H1 (cell line): ENCODE results near the gene STH. TPM values are rescaled to one million over a fixed set of nuclear protein-coding genes. Genes with fewer than 3 reads are reported as not detected.

Source experiments
- CTCF ChIA-PET: fragments of 300-600 bp; sonication (Branson Sonifier 250); formaldehyde crosslinking; loops from one replicate; lab custom pipeline; 2021; ENCODE audit not compliant: partially characterized antibody; lab: Charles Lee
- POLR2A ChIA-PET: fragments of 300-600 bp; sonication (Branson Sonifier 250); formaldehyde crosslinking; loops from one replicate; lab custom pipeline; 2021; ENCODE audit warnings: inconsistent platforms; ENCODE audit not compliant: partially characterized antibody; lab: Charles Lee
- DNase-seq, 2 experiments: peaks; one replicate each; pipeline versions ENCODE4 v3.0.0 to v3.0.0-alpha.2; 2010 to 2022; ENCODE audit warnings: low spot score in 2 of 2, low read depth in 1 of 2, mixed read lengths in 1 of 2
- FAIRE-seq: peaks from 2 replicates; lab custom pipeline; 2011; peaks lifted over from hg19 to GRCh38; lab: Jason Lieb, UNC
- H2AFZ ChIP-seq: 2 replicates; pipeline ENCODE4 v1.8.1; 2012; ENCODE audit warnings: low read length, inconsistent platforms
- H2AK5ac ChIP-seq: 2 replicates; pipeline ENCODE4 v1.6.1; 2013; ENCODE audit warnings: low read depth, low read length
- H2BK120ac ChIP-seq: replicated peaks from 2 replicates; pipeline ENCODE3; 2013; ENCODE audit warnings: low read depth, low read length, inconsistent platforms
- H2BK12ac ChIP-seq: 2 replicates; pipeline ENCODE4 v1.6.1; 2013; ENCODE audit warnings: low read depth, low read length
- H2BK15ac ChIP-seq: 2 replicates; pipeline ENCODE4 v1.6.1; 2013; ENCODE audit warnings: low read length
- H2BK20ac ChIP-seq: 2 replicates; pipeline ENCODE4 v1.6.1; 2013; ENCODE audit warnings: low read length
- H2BK5ac ChIP-seq: 2 replicates; pipeline ENCODE4 v1.6.1; 2013; ENCODE audit warnings: low read depth, low read length
- H3K14ac ChIP-seq: 2 replicates; pipeline ENCODE4 v1.6.1; 2013; ENCODE audit warnings: inconsistent platforms; ENCODE audit not compliant: insufficient read length
- H3K18ac ChIP-seq: 2 replicates; pipeline ENCODE4 v1.6.1; 2013; ENCODE audit warnings: low read length; ENCODE audit errors: extremely low read depth
- H3K23ac ChIP-seq: 2 replicates; pipeline ENCODE4 v1.6.1; 2013; ENCODE audit warnings: inconsistent platforms; ENCODE audit not compliant: insufficient read length
- H3K23me2 ChIP-seq: 2 replicates; pipeline ENCODE4 v1.6.1; 2013; ENCODE audit warnings: low read depth, low read length
- H3K27ac ChIP-seq: 2 replicates; pipeline ENCODE4 v1.6.1; 2011; ENCODE audit warnings: low read depth, low read length, inconsistent platforms
- H3K27me3 ChIP-seq, 4 experiments: replicated peaks in 1 of 4; 1 replicate in 1 of 4; 2 replicates in 3 of 4; pipeline versions ENCODE4 v1.6.1 to v1.8.1; 2011 to 2013; ENCODE audit warnings: low read length in 3 of 4, mild to moderate bottlenecking in 3 of 4, inconsistent platforms in 2 of 4, mixed read lengths in 2 of 4, moderate library complexity in 1 of 4; ENCODE audit not compliant: control insufficient read depth in 3 of 4, insufficient read depth in 3 of 4; ENCODE audit errors: extremely low read depth in 1 of 4
- H3K36me3 ChIP-seq, 4 experiments: 2 replicates each; pipeline versions ENCODE4 v1.6.1 to v1.8.1; 2011 to 2013; ENCODE audit warnings: mild to moderate bottlenecking in 4 of 4, low read length in 3 of 4, moderate library complexity in 2 of 4, control low read depth in 1 of 4, inconsistent platforms in 1 of 4; ENCODE audit not compliant: insufficient read depth in 4 of 4, control insufficient read depth in 2 of 4
- H3K4ac ChIP-seq: replicated peaks from 2 replicates; pipeline ENCODE3; 2013; ENCODE audit warnings: low read length, low read depth, mixed read lengths, inconsistent platforms; ENCODE audit not compliant: insufficient read length
- H3K4me1 ChIP-seq, 4 experiments: replicated peaks in 1 of 4; 1 replicate in 1 of 4; 2 replicates in 3 of 4; pipeline versions ENCODE4 v1.6.1 to v1.8.1; 2011 to 2013; ENCODE audit warnings: low read length in 3 of 4, inconsistent platforms in 2 of 4, mixed read lengths in 1 of 4; ENCODE audit not compliant: insufficient read depth in 4 of 4, control insufficient read depth in 3 of 4
- H3K4me2 ChIP-seq, 2 experiments: 2 replicates each; pipeline versions ENCODE4 v1.6.1 to v1.8.1; 2011 to 2013; ENCODE audit warnings: low read depth in 2 of 2, low read length in 2 of 2, control low read depth in 1 of 2, inconsistent platforms in 1 of 2, mild to moderate bottlenecking in 1 of 2; ENCODE audit not compliant: insufficient read depth in 1 of 2
- H3K4me3 ChIP-seq, 4 experiments: fragments of 200-600, 300-600 bp in 1 of 4; sonication (generic), shearing (Covaris generic), sonication (Bioruptor Twin) in 1 of 4; 2 replicates each; pipeline versions ENCODE4 v1.5.1 to v1.8.1; 2011 to 2016; ENCODE audit warnings: low read length in 4 of 4, low read depth in 3 of 4, control low read depth in 2 of 4, inconsistent platforms in 2 of 4, mild to moderate bottlenecking in 2 of 4, mixed read lengths in 1 of 4, moderate library complexity in 1 of 4; ENCODE audit not compliant: insufficient read depth in 2 of 4; ENCODE audit errors: extremely low read depth in 1 of 4
- H3K56ac ChIP-seq: replicated peaks from 2 replicates; pipeline ENCODE3; 2013; ENCODE audit warnings: low read depth, mild to moderate bottlenecking, mixed read lengths, low read length, inconsistent platforms; ENCODE audit not compliant: insufficient read length
- H3K79me1 ChIP-seq: 2 replicates; pipeline ENCODE4 v1.6.1; 2013; ENCODE audit warnings: low read depth, low read length, control low read depth
- H3K79me2 ChIP-seq, 2 experiments: 2 replicates each; pipeline versions ENCODE4 v1.6.1 to v1.8.1; 2012 to 2013; ENCODE audit warnings: low read length in 2 of 2, mild to moderate bottlenecking in 2 of 2, inconsistent platforms in 1 of 2; ENCODE audit not compliant: insufficient read depth in 2 of 2, control insufficient read depth in 1 of 2
- H3K9ac ChIP-seq, 4 experiments: replicated peaks in 1 of 4; 1 replicate in 1 of 4; 2 replicates in 3 of 4; pipeline versions ENCODE4 v1.6.1 to v1.8.1; 2011 to 2013; ENCODE audit warnings: low read depth in 3 of 4, low read length in 3 of 4, control low read depth in 2 of 4, mild to moderate bottlenecking in 2 of 4, moderate library complexity in 2 of 4, inconsistent platforms in 1 of 4; ENCODE audit errors: extremely low read depth in 1 of 4
- H3K9me3 ChIP-seq, 2 experiments: 2 replicates each; pipeline versions ENCODE4 v1.6.1 to v1.8.1; 2012 to 2013; ENCODE audit warnings: mild to moderate bottlenecking in 2 of 2, moderate library complexity in 2 of 2, control low read depth in 1 of 2, inconsistent platforms in 1 of 2, low read depth in 1 of 2, low read length in 1 of 2, mixed read lengths in 1 of 2; ENCODE audit not compliant: insufficient read depth in 2 of 2
- H4K20me1 ChIP-seq, 2 experiments: replicated peaks in 1 of 2; 2 replicates each; pipeline versions ENCODE3 to v1.8.1; 2011 to 2013; ENCODE audit warnings: inconsistent platforms in 2 of 2, low read length in 2 of 2, mild to moderate bottlenecking in 1 of 2; ENCODE audit not compliant: insufficient read depth in 2 of 2, control insufficient read depth in 1 of 2
- H4K5ac ChIP-seq: 2 replicates; pipeline ENCODE4 v1.6.1; 2013; ENCODE audit warnings: low read length, low read depth, mixed read lengths, inconsistent platforms; ENCODE audit not compliant: insufficient read length
- H4K8ac ChIP-seq: 2 replicates; pipeline ENCODE4 v1.8.0; 2013; ENCODE audit warnings: mild to moderate bottlenecking, moderate library complexity, low read length, inconsistent platforms; ENCODE audit not compliant: insufficient read depth; ENCODE audit errors: extremely low read depth
- H4K91ac ChIP-seq: replicated peaks from 2 replicates; pipeline ENCODE3; 2013; ENCODE audit warnings: low read length, mixed read lengths, inconsistent platforms; ENCODE audit not compliant: insufficient read length
- EGR1 ChIP-seq: IDR thresholded peaks from 2 replicates; pipeline ENCODE4 v1.6.1; 2011; ENCODE audit warnings: low read depth, low read length, borderline replicate concordance
- POLR2AphosphoS5 ChIP-seq: IDR thresholded peaks from 2 replicates; pipeline ENCODE4 v1.6.1; 2011; ENCODE audit warnings: low read depth, low read length
- RBBP5 ChIP-seq: IDR thresholded peaks from 2 replicates; pipeline ENCODE4 v1.7.1; 2012; ENCODE audit warnings: low read depth, mild to moderate bottlenecking, inconsistent platforms, low read length, moderate library complexity, borderline replicate concordance
- SP4 ChIP-seq: IDR thresholded peaks from 2 replicates; pipeline ENCODE4 v1.6.1; 2012; ENCODE audit warnings: low read length, inconsistent platforms
- WGBS, 2 experiments: shearing (Covaris generic) in 1 of 2; methylation state at CpG; one replicate each; pipeline versions ENCODE4 v1.1.6 to v1.1.7; 2013 to 2015; ENCODE audit warnings: low lambda C conversion rate in 2 of 2, mixed read lengths in 2 of 2, inconsistent platforms in 1 of 2, low coverage in 1 of 2, missing lambda C conversion rate in 1 of 2; ENCODE audit not compliant: insufficient replicate concordance in 2 of 2, insufficient coverage in 1 of 2, insufficient read length in 1 of 2; ENCODE audit errors: extremely low coverage in 1 of 2, missing lambda C conversion rate in 1 of 2; 5-methylcytosine and 5-hydroxymethylcytosine counted together
- polyA plus RNA-seq, 7 experiments: library from polyadenylated mRNA; depleted of rRNA in 3 of 7; stranded (reverse) in 5 of 7; unstranded in 2 of 7; fragments of >200 nt in 5 of 7; fragments of 200-250 nt in 2 of 7; gene quantifications; 1 replicate in 5 of 7; 2 replicates in 1 of 7; 4 replicates in 1 of 7; pipeline versions ENCODE4 v1.2.1 to v1.2.3, GENCODE V29; 2011 to 2013; ENCODE audit warnings: missing spikeins in 2 of 7, mixed read lengths in 2 of 7
- total RNA-seq: library from RNA; stranded (reverse); fragmentation: NEBNext Ultra II Directional; extraction: Animal tissue kit (Norgen Biotek cat#: 25700); gene quantifications from 2 replicates; pipeline ENCODE4 v1.2.1, GENCODE V29; 2021
- TF ChIP-seq, protein P1 (sequence below), 3 experiments: IDR thresholded peaks; 1 replicate in 2 of 3; 2 replicates in 1 of 3; pipeline versions ENCODE4 v1.5.1 to v1.6.1; 2011; ENCODE audit warnings: low read length in 3 of 3, mild to moderate bottlenecking in 3 of 3, inconsistent platforms in 2 of 3, low read depth in 1 of 3, moderate library complexity in 1 of 3; ENCODE audit not compliant: insufficient read depth in 1 of 3; ENCODE audit errors: control extremely low read depth in 1 of 3

The STH gene
- total and polyA plus RNA-seq, 2 of the 8 experiments (the other 6 are each of a cell fraction or from before 2014, with no cell fraction given), result not detected

- Histone ChIP-seq H3K4me3 (no peak overlapping the region), H3K4me1 (no peaks in the 10 kb centered on the region; a peak in 1 of 7 replicates), H3K56ac (no peak overlapping the region), H2BK15ac (no peak overlapping the region), H3K14ac (no peak overlapping the region), H4K5ac (no peak overlapping the region), H2BK120ac (no peak overlapping the region), H3K4ac (no peak overlapping the region), H3K18ac (no peak overlapping the region), H3K9me3 (no peaks in the 10 kb centered on the region), H3K23me2 (no peaks in the 10 kb centered on the region), H2BK20ac (no peak overlapping the region), H3K36me3 (no peaks in the 10 kb centered on the region), H3K27me3 (no peaks in the 10 kb centered on the region), H2BK5ac (no peak overlapping the region), H4K8ac (no peak overlapping the region; the same call in 1 of the 2 replicates), H2AFZ (no peak overlapping the region), H2AK5ac (no peak overlapping the region), H2BK12ac (no peak overlapping the region), H3K27ac (no peak overlapping the region), H3K79me1 (no peaks in the 10 kb centered on the region; the same call in 1 of the 2 replicates), H3K9ac (no peak overlapping the region), H4K20me1 (no peaks in the 10 kb centered on the region), H4K91ac (no peak overlapping the region), H3K23ac (no peak overlapping the region), H3K4me2 (no peak overlapping the region), H3K79me2 (no peaks in the 10 kb centered on the region)
- no peak for FAIRE-seq
- no peak for DNase-seq
- ChIA-PET CTCF (interaction anchor here (0.9 to 3.7 kb wide), 6 partner anchors 10 to 196 kb away, joined by 3 to 31 read pairs (median 6); no protein-coding TSS in a partner anchor), POLR2A (interaction anchor here (0.7 to 1.6 kb wide), 2 partner anchors 13 to 249 kb away, joined by 3 to 5 read pairs; no protein-coding TSS in a partner anchor)
- WGBS, 2 experiments, result 82% methylated on average over 7 of the region's 7 CpGs; no CpG with 5 or more reads in 1 of the 2 experiments
- TF ChIP-seq, protein P1, sequence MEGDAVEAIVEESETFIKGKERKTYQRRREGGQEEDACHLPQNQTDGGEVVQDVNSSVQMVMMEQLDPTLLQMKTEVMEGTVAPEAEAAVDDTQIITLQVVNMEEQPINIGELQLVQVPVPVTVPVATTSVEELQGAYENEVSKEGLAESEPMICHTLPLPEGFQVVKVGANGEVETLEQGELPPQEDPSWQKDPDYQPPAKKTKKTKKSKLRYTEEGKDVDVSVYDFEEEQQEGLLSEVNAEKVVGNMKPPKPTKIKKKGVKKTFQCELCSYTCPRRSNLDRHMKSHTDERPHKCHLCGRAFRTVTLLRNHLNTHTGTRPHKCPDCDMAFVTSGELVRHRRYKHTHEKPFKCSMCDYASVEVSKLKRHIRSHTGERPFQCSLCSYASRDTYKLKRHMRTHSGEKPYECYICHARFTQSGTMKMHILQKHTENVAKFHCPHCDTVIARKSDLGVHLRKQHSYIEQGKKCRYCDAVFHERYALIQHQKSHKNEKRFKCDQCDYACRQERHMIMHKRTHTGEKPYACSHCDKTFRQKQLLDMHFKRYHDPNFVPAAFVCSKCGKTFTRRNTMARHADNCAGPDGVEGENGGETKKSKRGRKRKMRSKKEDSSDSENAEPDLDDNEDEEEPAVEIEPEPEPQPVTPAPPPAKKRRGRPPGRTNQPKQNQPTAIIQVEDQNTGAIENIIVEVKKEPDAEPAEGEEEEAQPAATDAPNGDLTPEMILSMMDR (IDR thresholded peaks at IDR 0.05; ENCODE audit: control extremely low read depth in 1 of 3, insufficient read depth in 1 of 3, low read depth in 1 of 3, low read length in 3 of 3), result no peak
- TF ChIP-seq POLR2AphosphoS5, result no peak
- no peak for TF ChIP-seq SP4
- TF ChIP-seq EGR1, result no peak
- TF ChIP-seq RBBP5, result no peak
Observed at GRCh38 chr17:46013127-46013501, 14.1 kb downstream of the STH start.
